K562 (cell line): Measurements from ENCODE around the gene FAM83E. TPM values are rescaled to one million over a fixed set of nuclear protein-coding genes. Genes with fewer than 3 reads are reported as not detected.

Source experiments
- ADNP ChIP-seq: fragments of 200-800 bp; sonication (Bioruptor generic); IDR thresholded peaks from 2 replicates; pipeline ENCODE4 v1.6.1; 2016; ENCODE audit warnings: missing genetic modification characterization, missing compliant biosample characterization
- ATF1 ChIP-seq, 2 experiments: fragments of 450-650 bp in 1 of 2; IDR thresholded peaks; 2 replicates each; pipeline ENCODE4 v1.6.1; 2016; ENCODE audit warnings: missing compliant biosample characterization in 1 of 2, missing genetic modification characterization in 1 of 2
- BDP1 ChIP-seq: IDR thresholded peaks from 3 replicates; pipeline ENCODE4 v1.6.1; 2011; ENCODE audit not compliant: insufficient read length, insufficient read depth
- CBFA2T2 ChIP-seq: fragments of 450-650 bp; conservative IDR thresholded peaks from 2 replicates; pipeline ENCODE4 v1.6.1; 2017; ENCODE audit warnings: mild to moderate bottlenecking
- CTCF ChIP-seq, 3 experiments: IDR thresholded peaks in 2 of 3; conservative IDR thresholded peaks in 1 of 3; 2 replicates each; pipeline ENCODE4 v1.5.1; 2011 to 2012; ENCODE audit warnings: low read length in 3 of 3, mild to moderate bottlenecking in 3 of 3, control low read depth in 2 of 3, improper control_type of control experiment in 1 of 3, inconsistent platforms in 1 of 3, low read depth in 1 of 3, mixed read lengths in 1 of 3, moderate library complexity in 1 of 3; ENCODE audit not compliant: insufficient read depth in 2 of 3
- ETS2 ChIP-seq: IDR thresholded peaks from 2 replicates; pipeline ENCODE4 v1.6.1; 2016; ENCODE audit warnings: borderline replicate concordance, missing genetic modification characterization, mild to moderate bottlenecking, moderate library complexity, missing compliant biosample characterization; ENCODE audit not compliant: poor library complexity, severe bottlenecking
- FOXK2 ChIP-seq, 2 experiments: fragments of 450-650 bp; IDR thresholded peaks in 1 of 2; conservative IDR thresholded peaks in 1 of 2; 2 replicates each; pipeline ENCODE4 v1.6.1; 2016; ENCODE audit warnings: low read depth in 2 of 2, mild to moderate bottlenecking in 1 of 2
- HDAC1 ChIP-seq, 2 experiments: fragments of 450-650 bp; IDR thresholded peaks; 2 replicates each; pipeline ENCODE4 v1.6.1; 2016 to 2017; ENCODE audit warnings: inconsistent platforms in 1 of 2, mild to moderate bottlenecking in 1 of 2, moderate library complexity in 1 of 2
- HDAC6 ChIP-seq: IDR thresholded peaks from 2 replicates; pipeline ENCODE4 v1.6.1; 2012; ENCODE audit warnings: low read depth, mild to moderate bottlenecking, control low read depth, inconsistent platforms, low read length, moderate library complexity
- HNRNPLL ChIP-seq: fragments of 200-400 bp; formaldehyde crosslinking; IDR thresholded peaks from 2 replicates; pipeline ENCODE4 v1.6.1; 2017; ENCODE audit warnings: low read length, low read depth, mild to moderate bottlenecking; ENCODE audit not compliant: poor library complexity, severe bottlenecking
- IRF2 ChIP-seq: sonication (generic); formaldehyde crosslinking; IDR thresholded peaks from 2 replicates; pipeline ENCODE4 v1.8.1; 2022; ENCODE audit warnings: mild to moderate bottlenecking, missing genetic modification reagents
- KLF16 ChIP-seq: IDR thresholded peaks from 2 replicates; pipeline ENCODE4 v1.6.1; 2016; ENCODE audit warnings: antibody characterized with exemption
- NCOA6 ChIP-seq: fragments of 450-650 bp; IDR thresholded peaks from 2 replicates; pipeline ENCODE4 v1.6.1; 2017; ENCODE audit warnings: mild to moderate bottlenecking
- NCOR1 ChIP-seq: fragments of 450-650 bp; IDR thresholded peaks from 2 replicates; pipeline ENCODE4 v1.6.1; 2016; ENCODE audit warnings: mild to moderate bottlenecking, moderate library complexity
- POLR3A ChIP-seq: IDR thresholded peaks from 2 replicates; pipeline ENCODE4 v1.6.1; 2011; ENCODE audit warnings: borderline replicate concordance, mild to moderate bottlenecking, moderate library complexity; ENCODE audit not compliant: insufficient read length, insufficient read depth; ENCODE audit errors: extremely low read depth
- ZNF347 ChIP-seq: fragments of 450-650 bp; formaldehyde crosslinking; IDR thresholded peaks from 2 replicates; pipeline ENCODE4 v1.4.0; 2020; ENCODE audit warnings: low read depth, mild to moderate bottlenecking, moderate library complexity
- ZNF407 ChIP-seq: fragments of 450-650 bp; IDR thresholded peaks from 2 replicates; pipeline ENCODE4 v1.6.1; 2016; ENCODE audit warnings: low read depth
- polyA plus RNA-seq, 8 experiments: library from polyadenylated mRNA; depleted of rRNA in 4 of 8; stranded (reverse) in 5 of 8; unstranded in 3 of 8; fragments of >200 nt; fragmentation: Nextera tagmentation in 2 of 8; fragmentation: Illumina TruSeq in 1 of 8; extraction: Ambion mirVana in 2 of 8; extraction: Trizol in 1 of 8; gene quantifications; 2 replicates each; pipeline versions ENCODE4 v1.2.1 to v1.2.3, GENCODE V29; 2011 to 2014; ENCODE audit warnings: inconsistent platforms in 1 of 8, missing spikeins in 1 of 8
- total RNA-seq, 7 experiments: library from RNA; depleted of rRNA in 6 of 7; stranded (reverse); fragments of >200 nt in 6 of 7; fragmentation: Illumina TruSeq in 2 of 7; extraction: Trizol in 2 of 7; gene quantifications; 2 replicates each; pipeline versions ENCODE4 v1.2.1 to v1.2.3, GENCODE V29; 2011 to 2021; ENCODE audit warnings: low replicate concordance in 1 of 7

The FAM83E gene
- total and polyA plus RNA-seq, 9 of the 15 experiments (the other 6 are each of a cell fraction or from before 2014, with no cell fraction given), result 0.15 to 0.87 (median 0.29) TPM; not detected in 4

- TF ChIP-seq NCOA6 (no peak), ZNF347 (CRISPR knock-in tag) (no peak), HNRNPLL (no peak), BDP1 (no peak), ATF1 (CRISPR knock-in tag; IDR thresholded peaks at IDR 0.05) (no peak), ATF1 (tag; IDR thresholded peaks at IDR 0.05) (no peak), CTCF (IDR thresholded peaks at IDR 0.05 in 2 of 3, conservative IDR thresholded peaks at IDR 0.05 in 1 of 3; ENCODE audit: insufficient read depth in 2 of 3, low read depth in 1 of 3, low read length in 3 of 3) (0 out of 6 replicates have a peak, but pooled peaks of 1 of the 3 experiments have one; percentile 8), ZNF407 (no peak), HDAC1 (IDR thresholded peaks at IDR 0.05) (peak; percentile 57 to 86; a peak in 3 of 4 replicates), FOXK2 (conservative IDR thresholded peaks at IDR 0.05 in 1 of 2, IDR thresholded peaks at IDR 0.05 in 1 of 2; ENCODE audit: low read depth in 2 of 2) (peak in 1 of 2 experiments; percentile 11; a peak in 1 of 4 replicates), NCOR1 (peak; percentile 69), KLF16 (0 out of 2 replicates have a peak, but pooled peaks have one; percentile 6), CBFA2T2 (peak; percentile 67), POLR3A (no peak), IRF2 (no peak), HDAC6 (no peak), ADNP (tag) (no peak), ETS2 (tag) (no peak)
Observed at GRCh38 chr19:48633148-48634035, 18.5 kb upstream of the FAM83E start (continued).
